ENCODE results near the gene ZCCHC24. TPM values are rescaled to one million over a fixed set of nuclear protein-coding genes. Genes with fewer than 3 reads are reported as not detected.

Gene ZCCHC24
- total RNA-seq, 3 donors from 2014 or later: 18.7 to 50.8 (median 48.8) TPM

DNA sequence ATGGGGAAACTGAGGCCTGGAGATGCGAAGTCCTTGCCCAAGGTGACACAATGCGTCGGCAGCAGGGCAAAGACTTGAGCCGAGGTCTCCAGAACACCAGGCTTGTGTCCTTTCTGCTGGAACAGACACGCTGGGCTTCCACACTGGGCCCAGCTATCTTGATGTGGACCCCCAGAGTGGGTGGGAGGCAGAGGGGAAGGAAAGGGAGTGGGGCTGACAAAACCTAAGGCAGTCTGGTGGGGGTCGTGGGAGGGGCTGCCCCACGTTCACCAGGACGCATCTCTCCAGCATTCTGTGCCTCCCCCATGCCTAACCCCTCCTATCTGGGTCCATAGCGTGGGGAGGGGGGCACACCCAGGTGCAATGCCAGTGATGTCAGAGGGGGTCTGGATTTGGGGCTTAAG is 60.0 kb downstream of the ZCCHC24 start:
- DNase-seq (ENCODE audit: low spot score in 2 of 2): no peak
- TF ChIP-seq, protein P1, sequence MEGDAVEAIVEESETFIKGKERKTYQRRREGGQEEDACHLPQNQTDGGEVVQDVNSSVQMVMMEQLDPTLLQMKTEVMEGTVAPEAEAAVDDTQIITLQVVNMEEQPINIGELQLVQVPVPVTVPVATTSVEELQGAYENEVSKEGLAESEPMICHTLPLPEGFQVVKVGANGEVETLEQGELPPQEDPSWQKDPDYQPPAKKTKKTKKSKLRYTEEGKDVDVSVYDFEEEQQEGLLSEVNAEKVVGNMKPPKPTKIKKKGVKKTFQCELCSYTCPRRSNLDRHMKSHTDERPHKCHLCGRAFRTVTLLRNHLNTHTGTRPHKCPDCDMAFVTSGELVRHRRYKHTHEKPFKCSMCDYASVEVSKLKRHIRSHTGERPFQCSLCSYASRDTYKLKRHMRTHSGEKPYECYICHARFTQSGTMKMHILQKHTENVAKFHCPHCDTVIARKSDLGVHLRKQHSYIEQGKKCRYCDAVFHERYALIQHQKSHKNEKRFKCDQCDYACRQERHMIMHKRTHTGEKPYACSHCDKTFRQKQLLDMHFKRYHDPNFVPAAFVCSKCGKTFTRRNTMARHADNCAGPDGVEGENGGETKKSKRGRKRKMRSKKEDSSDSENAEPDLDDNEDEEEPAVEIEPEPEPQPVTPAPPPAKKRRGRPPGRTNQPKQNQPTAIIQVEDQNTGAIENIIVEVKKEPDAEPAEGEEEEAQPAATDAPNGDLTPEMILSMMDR (IDR thresholded peaks at IDR 0.05): no peak
- TF ChIP-seq POLR2AphosphoS5 (IDR thresholded peaks at IDR 0.05): no peak
- no peak for TF ChIP-seq POLR2A (IDR thresholded peaks at IDR 0.05)
- Histone ChIP-seq H3K27me3 (no peaks in the 10 kb centered on the region), H3K9me3 (no peaks in the 10 kb centered on the region), H3K36me3 (no peaks in the 10 kb centered on the region), H3K27ac (no peak overlapping the region), H3K4me3 (no peak overlapping the region), H3K4me1 (no peaks in the 10 kb centered on the region)
- intact Hi-C loops (cut with DNase I; ENCODE audit: low total_unique reads): loop anchor here (5.0 kb wide), 1 partner anchor 107 kb away; no protein-coding TSS in a partner anchor

GRCh38 chr10:79384773-79385391 is 60.5 kb downstream of the ZCCHC24 start:
- intact Hi-C loops (cut with DNase I; ENCODE audit: low total_unique reads): loop anchor here (5.0 kb wide), 1 partner anchor 107 kb away; no protein-coding TSS in a partner anchor
- no peak for TF ChIP-seq POLR2A (IDR thresholded peaks at IDR 0.05)
- H3K4me1 ChIP-seq: no peaks in the 10 kb centered on the region
- no peak overlapping the region for H3K4me3 ChIP-seq
- DNase-seq (ENCODE audit: low spot score in 2 of 2): no peak
- H3K27me3 ChIP-seq: no peaks in the 10 kb centered on the region
- no peak overlapping the region for H3K27ac ChIP-seq
- no peaks in the 10 kb centered on the region for H3K36me3 ChIP-seq
- H3K9me3 ChIP-seq: no peaks in the 10 kb centered on the region

DNA sequence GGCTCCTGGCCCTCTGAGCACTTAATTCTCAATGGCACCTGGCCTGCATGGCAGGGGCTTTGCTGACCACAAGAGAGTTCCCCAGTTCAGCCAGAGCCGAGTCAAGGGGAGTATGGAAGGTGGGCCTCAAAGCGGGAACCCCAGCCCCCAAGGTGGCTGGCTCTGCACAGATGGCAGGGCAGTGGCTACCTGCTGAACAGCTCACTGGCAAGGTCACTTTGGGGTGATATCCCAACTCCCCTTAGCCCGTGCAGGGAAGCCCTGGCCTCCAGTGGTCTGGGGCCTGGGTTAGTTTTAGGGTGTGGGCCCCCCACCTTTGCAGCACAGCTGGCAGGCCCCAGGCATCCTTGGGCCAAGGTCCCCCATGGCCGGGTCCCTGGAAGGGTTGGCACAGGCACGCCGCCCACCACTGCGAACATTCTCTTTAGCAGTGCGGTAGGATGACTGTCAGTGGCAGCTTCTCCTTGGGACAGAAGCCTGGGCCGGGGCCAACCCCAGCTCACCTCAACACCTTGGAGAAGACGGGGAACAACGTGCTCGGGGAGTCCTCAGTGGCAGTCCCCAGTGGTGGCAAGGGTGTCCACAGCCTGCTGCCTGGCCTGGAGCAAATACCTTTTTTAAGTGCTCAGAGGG is 61.3 kb downstream of the ZCCHC24 start:
- no peaks in the 10 kb centered on the region for H3K27me3 ChIP-seq
- intact Hi-C loops (cut with DNase I; ENCODE audit: low total_unique reads): no loop called here
- TF ChIP-seq POLR2A (IDR thresholded peaks at IDR 0.05): no peak
- TF ChIP-seq POLR2AphosphoS5 (IDR thresholded peaks at IDR 0.05): no peak
- TF ChIP-seq, protein P1 (IDR thresholded peaks at IDR 0.05): no peak
- no peak overlapping the region for H3K4me3 ChIP-seq
- H3K4me1 ChIP-seq: no peaks in the 10 kb centered on the region
- H3K36me3 ChIP-seq: no peaks in the 10 kb centered on the region
- H3K27ac ChIP-seq: peak overlapping the region; percentile 6 to 29
- no peaks in the 10 kb centered on the region for H3K9me3 ChIP-seq
- peak in 1 of 2 donors; percentile 11 for DNase-seq (ENCODE audit: low spot score in 2 of 2)

GRCh38 chr10:79382491-79382941 is 62.9 kb downstream of the ZCCHC24 start:
- Histone ChIP-seq H3K27me3 (no peaks in the 10 kb centered on the region), H3K9me3 (no peaks in the 10 kb centered on the region), H3K4me3 (no peak overlapping the region), H3K27ac (peak overlapping the region; percentile 68 to 94), H3K4me1 (no peaks in the 10 kb centered on the region), H3K36me3 (no peaks in the 10 kb centered on the region)
- TF ChIP-seq, protein P1 (IDR thresholded peaks at IDR 0.05): no peak
- TF ChIP-seq POLR2A (IDR thresholded peaks at IDR 0.05) (no peak), POLR2AphosphoS5 (IDR thresholded peaks at IDR 0.05) (no peak)
- intact Hi-C loops (cut with DNase I; ENCODE audit: low total_unique reads): no loop called here
- peak in 1 of 2 donors; percentile 16 for DNase-seq (ENCODE audit: low spot score in 2 of 2)

DNA sequence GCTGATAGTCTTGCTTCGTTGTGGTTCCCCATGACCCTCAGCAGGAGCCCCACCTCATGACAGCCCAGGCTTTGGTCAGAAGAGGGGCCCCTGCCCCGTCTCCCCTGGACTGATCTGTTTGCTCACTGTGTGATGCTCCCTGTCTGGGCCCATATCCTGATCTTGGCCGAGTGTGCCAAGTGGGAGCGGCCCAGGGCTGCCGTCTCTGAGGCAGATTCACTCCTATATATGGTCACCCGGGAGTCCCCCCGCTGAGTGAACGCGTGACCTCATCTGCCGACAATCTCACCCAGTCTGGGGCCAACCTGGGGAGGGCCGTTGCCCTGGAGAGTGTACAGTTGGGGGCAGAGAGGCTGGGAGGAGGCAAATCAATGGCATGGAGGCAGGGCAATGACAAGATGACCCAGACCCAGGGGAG is 63.6 kb downstream of the ZCCHC24 start:
- no peaks in the 10 kb centered on the region for H3K9me3 ChIP-seq

More for the DNA sequence above, 63.6 kb downstream of the ZCCHC24 start:
- Histone ChIP-seq H3K27ac (peak overlapping the region; percentile 68 to 94), H3K36me3 (no peaks in the 10 kb centered on the region), H3K4me1 (no peaks in the 10 kb centered on the region), H3K4me3 (no peak overlapping the region), H3K27me3 (no peaks in the 10 kb centered on the region)
- DNase-seq (ENCODE audit: low spot score in 2 of 2): peak in 1 of 2 donors; percentile 71
- intact Hi-C loops (cut with DNase I; ENCODE audit: low total_unique reads): no loop called here
- TF ChIP-seq POLR2AphosphoS5 (IDR thresholded peaks at IDR 0.05) (no peak), POLR2A (IDR thresholded peaks at IDR 0.05) (no peak)
- TF ChIP-seq, protein P1 (IDR thresholded peaks at IDR 0.05): no peak

Data from breast epithelium (tissue), 4 donors.